Pancreas (tissue), 10 donors: ENCODE measurements around the gene ANP32B. TPM values are rescaled to one million over a fixed set of nuclear protein-coding genes. Genes with fewer than 3 reads are reported as not detected.

Experiments used
- ATAC-seq, 4 donors: fragments of 200-7000 bp; cut with Tn5 transposase; one replicate each; pipeline versions ENCODE4 v1.8.0 to v1.9.1; 2020; ENCODE audit warnings: mild to moderate bottlenecking in 4 of 4, moderate library complexity in 4 of 4
- DNase-seq, 6 donors: peaks; one replicate each; pipeline ENCODE4 v3.0.0-alpha.2; 2020
- FAIRE-seq: peaks from 2 replicates; lab custom pipeline; 2012; peaks lifted over from hg19 to GRCh38; lab: Jason Lieb, UNC
- H3K27ac ChIP-seq, 4 donors: fragments of 200-600 bp; sonication (generic); 1 replicate in 3 of 4; 2 replicates in 1 of 4; pipeline versions ENCODE4 v1.5.0 to v1.8.0; 2020
- H3K27me3 ChIP-seq, 4 donors: fragments of 200-600 bp; one replicate each; pipeline ENCODE4 v1.8.0; 2021
- H3K36me3 ChIP-seq, 3 donors: fragments of 200-600 bp; sonication (generic) in 1 of 3; one replicate each; pipeline versions ENCODE4 v1.5.0 to v1.8.0; 2020 to 2021
- H3K4me1 ChIP-seq, 3 donors: fragments of 200-600 bp; one replicate each; pipeline ENCODE4 v1.8.0; 2021
- H3K4me3 ChIP-seq, 4 donors: fragments of 200-600 bp; sonication (generic) in 2 of 4; one replicate each; pipeline versions ENCODE4 v1.5.0 to v1.8.0; 2020 to 2021
- H3K9me3 ChIP-seq, 4 donors: fragments of 200-600 bp; one replicate each; pipeline ENCODE4 v1.8.0; 2021
- CTCF ChIP-seq, 4 donors: fragments of 200-600 bp; sonication (generic) in 3 of 4; IDR thresholded peaks; one replicate each; pipeline versions ENCODE4 v1.5.0 to v1.8.0; 2021; ENCODE audit warnings: antibody characterized with exemption in 4 of 4
- WGBS, 2 donors: extraction: QIAGEN DNeasy Blood & Tissue Kit; methylation state at CpG; one replicate each; pipeline ENCODE4 v1.1.7; 2013; 5-methylcytosine and 5-hydroxymethylcytosine counted together
- intact Hi-C, 3 donors: fragments of 100-400 bp; cut with DNase I; formaldehyde crosslinking; loops; one replicate each; pipeline versions ENCODE4 v1.11.1 to v1.14.2; 2022
- polyA plus RNA-seq, 2 donors: library from polyadenylated mRNA; stranded (reverse); fragments of 200-250 nt; gene quantifications; one replicate each; pipeline ENCODE4 v1.2.3, GENCODE V29; 2013
- total RNA-seq, 6 donors: library from RNA; stranded (reverse); fragmentation: NEBNext Ultra II Directional in 4 of 6; extraction: Animal tissue kit (Norgen Biotek cat#: 25700) in 4 of 6; gene quantifications; one replicate each; pipeline versions ENCODE4 v1.2.1 to v1.2.4, GENCODE V29; 2021 to 2023
- donor health status: healthy with polysubstance abuse.
- donor health status: DM: no; HTN: no; CAD: no; lungs with moderate emphysema.
- donor health status: DM: no; HTN: no; CAD: no.
- donor health status: control.
- donor health status: control.
- donor health status: Bipolar disorder and iron deficiency.
- donor health status: DM: yes; HTN: yes; CAD: no.
- donor health status: DM: no; HTN: no; CAD: no.
- donor health status: DM: no; HTN: no; CAD: no.
- donor health status: DM: yes; HTN: yes; CAD: no.

Gene ANP32B
- total RNA-seq (10 to 100 TPM; 48.8 to 89.3 (median 65.3) TPM), polyA plus RNA-seq (10 to 100 TPM; 72.3 to 73.4 TPM)

GRCh38 chr9:97982683-97983588, at the start of gene ANP32B:
Gene ANP32B (plus strand): TSS chr9:97983341. CDS start chr9:97983556, 215 bp downstream.
- H3K4me1 ChIP-seq, result peaks cover 12 to 17% (median 17%) of the 10 kb centered on the region in 3 donors
- intact Hi-C loops, result no loop called here
- H3K4me3 ChIP-seq, result peak within 1 kb of the TSS; percentile 82 to 96 (median 95)
- TF ChIP-seq CTCF (IDR thresholded peaks at IDR 0.05), result peak; percentile 82 to 90 (median 88)
- no peaks in the 10 kb centered on the region for H3K27me3 ChIP-seq
- DNase-seq, result peak; percentile 87 to 97 (median 92)
- WGBS, 2 donors, result 0 to 1% methylated on average over 86 to 105 of the region's 105 CpGs
- no peak for FAIRE-seq
- H3K36me3 ChIP-seq, result no peaks in the 10 kb centered on the region
- peak within 1 kb of the TSS; percentile 88 to 95 (median 92) for H3K27ac ChIP-seq
- ATAC-seq, result peak; percentile 87 to 94 (median 89)
- H3K9me3 ChIP-seq, result no peaks in the 10 kb centered on the region

- WGBS, 2 donors, result 16 to 22% methylated on average over 5 to 6 of the region's 6 CpGs
- TF ChIP-seq CTCF (IDR thresholded peaks at IDR 0.05), result no peak
- no peak overlapping the region for H3K4me3 ChIP-seq
- intact Hi-C loops, result loop anchor here in 1 of 3 donors (10.0 kb wide), 1 partner anchor 100 kb away; no protein-coding TSS in a partner anchor
- H3K9me3 ChIP-seq, result no peaks in the 10 kb centered on the region
- FAIRE-seq (no peak), DNase-seq (no peak), ATAC-seq (no peak)
- no peaks in the 10 kb centered on the region for H3K4me1 ChIP-seq
- no peak overlapping the region for H3K27ac ChIP-seq
- H3K27me3 ChIP-seq, result peaks cover 0 to 4% (median 2%) of the 10 kb centered on the region in 4 donors
- H3K36me3 ChIP-seq, result no peaks in the 10 kb centered on the region
Observed at GRCh38 chr9:97934321-97935115, 48.6 kb upstream of the ANP32B start.

- H3K27me3 ChIP-seq, result peaks cover 0 to 4% (median 2%) of the 10 kb centered on the region in 4 donors
- ATAC-seq (no peak), DNase-seq (no peak), FAIRE-seq (no peak)
- 38 to 69% methylated on average over 1 of the region's 1 CpG for WGBS, 2 donors
- H3K4me1 ChIP-seq, result no peaks in the 10 kb centered on the region
- intact Hi-C loops, result loop anchor here in 1 of 3 donors (10.0 kb wide), 1 partner anchor 100 kb away; no protein-coding TSS in a partner anchor
- no peak for TF ChIP-seq CTCF (IDR thresholded peaks at IDR 0.05)
- H3K27ac ChIP-seq, result no peak overlapping the region
- no peaks in the 10 kb centered on the region for H3K9me3 ChIP-seq
- no peaks in the 10 kb centered on the region for H3K36me3 ChIP-seq
- H3K4me3 ChIP-seq, result no peak overlapping the region
Observed at GRCh38 chr9:97935276-97935675, 47.9 kb upstream of the ANP32B start.

GRCh38 chr9:97936998-97937397, 46.1 kb upstream of the ANP32B start:
- no peak overlapping the region for H3K4me3 ChIP-seq
- no peak for TF ChIP-seq CTCF (IDR thresholded peaks at IDR 0.05)
- H3K9me3 ChIP-seq, result no peaks in the 10 kb centered on the region
- DNase-seq, result no peak
- H3K36me3 ChIP-seq, result no peaks in the 10 kb centered on the region
- intact Hi-C loops, result loop anchor here in 1 of 3 donors (10.0 kb wide), 1 partner anchor 98 kb away; no protein-coding TSS in a partner anchor
- H3K27me3 ChIP-seq, result peaks cover 0 to 4% (median 2%) of the 10 kb centered on the region in 4 donors
- ATAC-seq, result no peak
- no peak for FAIRE-seq
- no peaks in the 10 kb centered on the region for H3K4me1 ChIP-seq
- H3K27ac ChIP-seq, result no peak overlapping the region
